Measurements from ENCODE around the gene PLSCR1.
"Not testable (repeated sequence)": the region's sequence is repeated elsewhere in the genome, so short reads cannot be mapped to it uniquely, and the experiment has no call there.

PLSCR1 gene

GRCh38 chr3:146485297-146485696, 59.1 kb downstream of the PLSCR1 start:
- DNase-seq (ENCODE audit: insufficient read length, low spot score) = no peak
- FAIRE-seq = no peak

GRCh38 chr3:146476094-146476740, 68.2 kb downstream of the PLSCR1 start:
- FAIRE-seq (no peak), DNase-seq (ENCODE audit: insufficient read length, low spot score) (no peak)

- not testable (repeated sequence) for DNase-seq (ENCODE audit: insufficient read length, low spot score); FAIRE-seq
These were observed 69.4 kb downstream of the PLSCR1 start for GRCh38 chr3:146474976-146475375.

- FAIRE-seq (no peak), DNase-seq (ENCODE audit: insufficient read length, low spot score) (no peak)
These were observed 70.7 kb downstream of the PLSCR1 start for GRCh38 chr3:146473726-146474125.

GRCh38 chr3:146472611-146473010, 71.8 kb downstream of the PLSCR1 start:
- FAIRE-seq = no peak
- no peak for DNase-seq (ENCODE audit: insufficient read length, low spot score)

- FAIRE-seq (no peak), DNase-seq (ENCODE audit: insufficient read length, low spot score) (no peak)
These were observed 73.4 kb downstream of the PLSCR1 start for GRCh38 chr3:146471012-146471411.

GRCh38 chr3:146470425-146470990, 73.9 kb downstream of the PLSCR1 start:
- DNase-seq (ENCODE audit: insufficient read length, low spot score) (no peak), FAIRE-seq (no peak)

- FAIRE-seq = no peak
- no peak for DNase-seq (ENCODE audit: insufficient read length, low spot score)
These were observed 75.0 kb downstream of the PLSCR1 start, which contains the start of gene PLSCR2 for GRCh38 chr3:146469150-146470017. Gene PLSCR2 (minus strand): TSS chr3:146469561. CDS start chr3:146459904, 9,657 bp downstream.

- DNase-seq (ENCODE audit: insufficient read length, low spot score) = no peak
- no peak for FAIRE-seq
These were observed 75.7 kb downstream of the PLSCR1 start for GRCh38 chr3:146468671-146469149.

- FAIRE-seq (no peak), DNase-seq (ENCODE audit: insufficient read length, low spot score) (no peak)
These were observed 76.2 kb downstream of the PLSCR1 start for GRCh38 chr3:146468234-146468633.

- no peak for DNase-seq (ENCODE audit: insufficient read length, low spot score)
- FAIRE-seq = no peak
These were observed 77.8 kb downstream of the PLSCR1 start for GRCh38 chr3:146466604-146467003.

GRCh38 chr3:146465693-146466465, 78.5 kb downstream of the PLSCR1 start:
- DNase-seq (ENCODE audit: insufficient read length, low spot score) = no peak
- FAIRE-seq = no peak

Measured in HTR-8/SVneo (cell line).